ENCODE measurements around the gene HOXC12. TPM values are rescaled to one million over a fixed set of nuclear protein-coding genes. Genes with fewer than 3 reads are reported as not detected.

The HOXC12 gene
- total RNA-seq, 1 donor from 2014 or later, result not detected

- Histone ChIP-seq H3K27me3 (ENCODE audit: control insufficient read depth in 3 of 3, insufficient read depth in 3 of 3, low read length in 3 of 3) (peaks cover 76 to 92% (median 91%) of the 10 kb centered on the region in 3 donors), H3K4me3 (ENCODE audit: low read length in 3 of 3) (peak overlapping the region in 1 of 3 donors; percentile 10), H3K27ac (ENCODE audit: low read depth, low read length) (peak overlapping the region; percentile 78)
Measured at GRCh38 chr12:53965281-53966084, 10.8 kb downstream of the HOXC12 start.

GRCh38 chr12:53966085-53966384 is 11.3 kb downstream of the HOXC12 start:
- H3K4me1 ChIP-seq (ENCODE audit: control insufficient read depth in 3 of 3, insufficient read depth in 3 of 3, low read length in 3 of 3), result peaks cover 0 to 25% (median 13%) of the 10 kb centered on the region in 3 donors
- H3K27ac ChIP-seq (ENCODE audit: low read depth, low read length), result peak overlapping the region; percentile 78
- H3K36me3 ChIP-seq (ENCODE audit: control insufficient read depth in 3 of 3, insufficient read depth in 3 of 3, low read length in 3 of 3), result no peaks in the 10 kb centered on the region
- H3K4me3 ChIP-seq (ENCODE audit: low read length in 3 of 3), result peak overlapping the region; percentile 52 to 63 (median 60)
- H3K27me3 ChIP-seq (ENCODE audit: control insufficient read depth in 3 of 3, insufficient read depth in 3 of 3, low read length in 3 of 3), result peaks cover 73 to 91% (median 90%) of the 10 kb centered on the region in 3 donors
- H3K9ac ChIP-seq (ENCODE audit: low read depth in 1 of 3, low read length in 3 of 3), result peak overlapping the region; percentile 54 to 74 (median 66)
- no peaks in the 10 kb centered on the region for H3K9me3 ChIP-seq (ENCODE audit: control insufficient read depth in 3 of 3, low read length in 3 of 3)

More at GRCh38 chr12:53965281-53966084, 10.8 kb downstream of the HOXC12 start:
- peaks cover 0 to 27% (median 13%) of the 10 kb centered on the region in 3 donors for H3K4me1 ChIP-seq (ENCODE audit: control insufficient read depth in 3 of 3, insufficient read depth in 3 of 3, low read length in 3 of 3)
- no peaks in the 10 kb centered on the region for H3K9me3 ChIP-seq (ENCODE audit: control insufficient read depth in 3 of 3, low read length in 3 of 3)
- H3K36me3 ChIP-seq (ENCODE audit: control insufficient read depth in 3 of 3, insufficient read depth in 3 of 3, low read length in 3 of 3), result no peaks in the 10 kb centered on the region
- peak overlapping the region in 2 of 3 donors; percentile 34 to 53 for H3K9ac ChIP-seq (ENCODE audit: low read depth in 1 of 3, low read length in 3 of 3)

GRCh38 chr12:53966385-53967133 is 11.9 kb downstream of the HOXC12 start:
- Histone ChIP-seq H3K9me3 (ENCODE audit: control insufficient read depth in 3 of 3, low read length in 3 of 3) (no peaks in the 10 kb centered on the region), H3K27ac (ENCODE audit: low read depth, low read length) (peak overlapping the region; percentile 78), H3K27me3 (ENCODE audit: control insufficient read depth in 3 of 3, insufficient read depth in 3 of 3, low read length in 3 of 3) (peaks cover 69 to 91% (median 90%) of the 10 kb centered on the region in 3 donors), H3K36me3 (ENCODE audit: control insufficient read depth in 3 of 3, insufficient read depth in 3 of 3, low read length in 3 of 3) (no peaks in the 10 kb centered on the region), H3K4me3 (ENCODE audit: low read length in 3 of 3) (peak overlapping the region; percentile 52 to 63 (median 60)), H3K9ac (ENCODE audit: low read depth in 1 of 3, low read length in 3 of 3) (peak overlapping the region; percentile 54 to 74 (median 66)), H3K4me1 (ENCODE audit: control insufficient read depth in 3 of 3, insufficient read depth in 3 of 3, low read length in 3 of 3) (peaks cover 0 to 20% (median 9%) of the 10 kb centered on the region in 3 donors)

- Histone ChIP-seq H3K4me1 (ENCODE audit: control insufficient read depth in 3 of 3, insufficient read depth in 3 of 3, low read length in 3 of 3) (peaks cover 0 to 16% (median 9%) of the 10 kb centered on the region in 3 donors), H3K36me3 (ENCODE audit: control insufficient read depth in 3 of 3, insufficient read depth in 3 of 3, low read length in 3 of 3) (no peaks in the 10 kb centered on the region), H3K27ac (ENCODE audit: low read depth, low read length) (peak overlapping the region; percentile 78), H3K4me3 (ENCODE audit: low read length in 3 of 3) (peak overlapping the region in 2 of 3 donors; percentile 17 to 60), H3K27me3 (ENCODE audit: control insufficient read depth in 3 of 3, insufficient read depth in 3 of 3, low read length in 3 of 3) (peaks cover 73 to 92% (median 90%) of the 10 kb centered on the region in 3 donors), H3K9me3 (ENCODE audit: control insufficient read depth in 3 of 3, low read length in 3 of 3) (no peaks in the 10 kb centered on the region), H3K9ac (ENCODE audit: low read depth in 1 of 3, low read length in 3 of 3) (peak overlapping the region in 2 of 3 donors; percentile 50 to 66)
Measured at GRCh38 chr12:53967421-53967925, 12.8 kb downstream of the HOXC12 start.

- Histone ChIP-seq H3K4me1 (ENCODE audit: control insufficient read depth in 3 of 3, insufficient read depth in 3 of 3, low read length in 3 of 3) (peaks cover 3 to 17% (median 9%) of the 10 kb centered on the region in 3 donors), H3K27ac (ENCODE audit: low read depth, low read length) (peak overlapping the region; percentile 78), H3K27me3 (ENCODE audit: control insufficient read depth in 3 of 3, insufficient read depth in 3 of 3, low read length in 3 of 3) (peaks cover 70 to 92% (median 90%) of the 10 kb centered on the region in 3 donors), H3K9ac (ENCODE audit: low read depth in 1 of 3, low read length in 3 of 3) (peak overlapping the region in 1 of 3 donors; percentile 23), H3K4me3 (ENCODE audit: low read length in 3 of 3) (peak overlapping the region in 2 of 3 donors; percentile 13 to 60), H3K36me3 (ENCODE audit: control insufficient read depth in 3 of 3, insufficient read depth in 3 of 3, low read length in 3 of 3) (no peaks in the 10 kb centered on the region), H3K9me3 (ENCODE audit: control insufficient read depth in 3 of 3, low read length in 3 of 3) (no peaks in the 10 kb centered on the region)
Measured at GRCh38 chr12:53968214-53969127, 13.8 kb downstream of the HOXC12 start.

- Histone ChIP-seq H3K27me3 (ENCODE audit: control insufficient read depth in 3 of 3, insufficient read depth in 3 of 3, low read length in 3 of 3) (peaks cover 64 to 91% (median 80%) of the 10 kb centered on the region in 3 donors), H3K9me3 (ENCODE audit: control insufficient read depth in 3 of 3, low read length in 3 of 3) (no peaks in the 10 kb centered on the region), H3K27ac (ENCODE audit: low read depth, low read length) (no peak overlapping the region), H3K4me3 (ENCODE audit: low read length in 3 of 3) (no peak overlapping the region), H3K36me3 (ENCODE audit: control insufficient read depth in 3 of 3, insufficient read depth in 3 of 3, low read length in 3 of 3) (no peaks in the 10 kb centered on the region), H3K9ac (ENCODE audit: low read depth in 1 of 3, low read length in 3 of 3) (no peak overlapping the region), H3K4me1 (ENCODE audit: control insufficient read depth in 3 of 3, insufficient read depth in 3 of 3, low read length in 3 of 3) (peaks cover 3 to 19% (median 11%) of the 10 kb centered on the region in 3 donors)
Measured at GRCh38 chr12:53969588-53970259, 15.0 kb downstream of the HOXC12 start.

- H3K4me1 ChIP-seq (ENCODE audit: control insufficient read depth in 3 of 3, insufficient read depth in 3 of 3, low read length in 3 of 3), result peaks cover 5 to 20% (median 11%) of the 10 kb centered on the region in 3 donors
- H3K27ac ChIP-seq (ENCODE audit: low read depth, low read length), result no peak overlapping the region
- no peak overlapping the region for H3K9ac ChIP-seq (ENCODE audit: low read depth in 1 of 3, low read length in 3 of 3)
- H3K36me3 ChIP-seq (ENCODE audit: control insufficient read depth in 3 of 3, insufficient read depth in 3 of 3, low read length in 3 of 3), result no peaks in the 10 kb centered on the region
- H3K9me3 ChIP-seq (ENCODE audit: control insufficient read depth in 3 of 3, low read length in 3 of 3), result no peaks in the 10 kb centered on the region
- H3K4me3 ChIP-seq (ENCODE audit: low read length in 3 of 3), result no peak overlapping the region
- peaks cover 60 to 90% (median 73%) of the 10 kb centered on the region in 3 donors for H3K27me3 ChIP-seq (ENCODE audit: control insufficient read depth in 3 of 3, insufficient read depth in 3 of 3, low read length in 3 of 3)
Measured at GRCh38 chr12:53970451-53970850, 15.7 kb downstream of the HOXC12 start.

GRCh38 chr12:53971129-53971528 is 16.4 kb downstream of the HOXC12 start:
- peaks cover 64 to 90% (median 76%) of the 10 kb centered on the region in 3 donors for H3K27me3 ChIP-seq (ENCODE audit: control insufficient read depth in 3 of 3, insufficient read depth in 3 of 3, low read length in 3 of 3)
- no peaks in the 10 kb centered on the region for H3K9me3 ChIP-seq (ENCODE audit: control insufficient read depth in 3 of 3, low read length in 3 of 3)
- H3K4me3 ChIP-seq (ENCODE audit: low read length in 3 of 3), result no peak overlapping the region
- no peak overlapping the region for H3K27ac ChIP-seq (ENCODE audit: low read depth, low read length)
- no peak overlapping the region for H3K9ac ChIP-seq (ENCODE audit: low read depth in 1 of 3, low read length in 3 of 3)
- peaks cover 7 to 24% (median 12%) of the 10 kb centered on the region in 3 donors for H3K4me1 ChIP-seq (ENCODE audit: control insufficient read depth in 3 of 3, insufficient read depth in 3 of 3, low read length in 3 of 3)
- H3K36me3 ChIP-seq (ENCODE audit: control insufficient read depth in 3 of 3, insufficient read depth in 3 of 3, low read length in 3 of 3), result no peaks in the 10 kb centered on the region

GRCh38 chr12:53971686-53972085 is 17.0 kb downstream of the HOXC12 start:
- H3K4me3 ChIP-seq (ENCODE audit: low read length in 3 of 3), result no peak overlapping the region
- no peaks in the 10 kb centered on the region for H3K36me3 ChIP-seq (ENCODE audit: control insufficient read depth in 3 of 3, insufficient read depth in 3 of 3, low read length in 3 of 3)
- peaks cover 58 to 90% (median 75%) of the 10 kb centered on the region in 3 donors for H3K27me3 ChIP-seq (ENCODE audit: control insufficient read depth in 3 of 3, insufficient read depth in 3 of 3, low read length in 3 of 3)
- no peaks in the 10 kb centered on the region for H3K9me3 ChIP-seq (ENCODE audit: control insufficient read depth in 3 of 3, low read length in 3 of 3)
- peaks cover 7 to 24% (median 14%) of the 10 kb centered on the region in 3 donors for H3K4me1 ChIP-seq (ENCODE audit: control insufficient read depth in 3 of 3, insufficient read depth in 3 of 3, low read length in 3 of 3)
- H3K27ac ChIP-seq (ENCODE audit: low read depth, low read length), result no peak overlapping the region
- H3K9ac ChIP-seq (ENCODE audit: low read depth in 1 of 3, low read length in 3 of 3), result no peak overlapping the region
